ENCODE measurements around the gene TMEM167A. TPM values are rescaled to one million over a fixed set of nuclear protein-coding genes. Genes with fewer than 3 reads are reported as not detected.
A peak's percentile ranks its signal among the peaks of the same experiment; 100 is the strongest.

The TMEM167A gene, protein sequence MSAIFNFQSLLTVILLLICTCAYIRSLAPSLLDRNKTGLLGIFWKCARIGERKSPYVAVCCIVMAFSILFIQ
- 38.3 TPM for total RNA-seq

- Histone ChIP-seq H3K4me1 (peaks cover 0 to 17% of the 10 kb centered on the region in 2 donors), H3K27ac (peak within 1 kb of the TSS; percentile 89 to 90), H3K9me3 (no peaks in the 10 kb centered on the region), H3K27me3 (no peaks in the 10 kb centered on the region), H3K4me3 (peak within 1 kb of the TSS; percentile 86 to 94), H3K36me3 (no peaks in the 10 kb centered on the region)
- peak; percentile 94 to 98 for DNase-seq (ENCODE audit: low spot score in 2 of 2)
- TF ChIP-seq CTCF (IDR thresholded peaks at IDR 0.05) = no peak
- intact Hi-C loops (cut with DNase I) = loop anchor here (1.0 to 5.0 kb wide), 5 partner anchors 20 to 726 kb away; no protein-coding TSS in a partner anchor
Observed at GRCh38 chr5:83076742-83077661, at the start of gene TMEM167A, which contains the start of gene XRCC4. Gene TMEM167A, minus strand, starts transcription at chr5:83077394. Its CDS starts 71 bp downstream, at chr5:83077323. Gene XRCC4, plus strand, starts transcription at chr5:83077547. Its CDS starts 27,373 bp downstream, at chr5:83104920.

GRCh38 chr5:83126501-83126900 lies 49.3 kb upstream of the TMEM167A start:
- Histone ChIP-seq H3K27me3 (no peaks in the 10 kb centered on the region), H3K4me1 (no peaks in the 10 kb centered on the region), H3K36me3 (no peaks in the 10 kb centered on the region), H3K4me3 (no peak overlapping the region), H3K9me3 (no peaks in the 10 kb centered on the region), H3K27ac (no peak overlapping the region)
- intact Hi-C loops (cut with DNase I) = no loop called here
- no peak for DNase-seq (ENCODE audit: low spot score in 2 of 2)
- TF ChIP-seq CTCF (IDR thresholded peaks at IDR 0.05) = no peak

DNA sequence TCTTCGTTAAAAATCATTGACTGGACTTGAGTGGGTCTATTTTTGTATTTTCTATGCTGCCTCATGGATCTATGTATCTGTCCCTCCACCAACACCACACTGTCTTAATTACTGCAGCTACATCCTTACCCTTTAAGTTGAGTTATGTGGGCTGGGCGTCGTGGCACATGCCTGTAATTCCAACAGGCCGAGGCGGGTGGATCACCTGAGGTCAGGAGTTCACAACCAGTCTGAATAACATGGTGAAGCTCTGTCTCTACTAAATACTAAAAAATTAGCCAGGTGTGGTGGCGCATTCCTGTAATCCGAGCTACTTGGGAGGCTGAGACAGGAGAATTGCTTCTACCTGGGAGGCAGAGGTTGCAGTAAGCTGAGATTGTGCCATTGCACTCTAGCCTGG lies 48.4 kb upstream of the TMEM167A start:
- no peak overlapping the region for H3K4me3 ChIP-seq
- DNase-seq (ENCODE audit: low spot score in 2 of 2) = no peak
- intact Hi-C loops (cut with DNase I) = no loop called here
- no peaks in the 10 kb centered on the region for H3K9me3 ChIP-seq
- no peak overlapping the region for H3K27ac ChIP-seq
- TF ChIP-seq CTCF (IDR thresholded peaks at IDR 0.05) = no peak
- no peaks in the 10 kb centered on the region for H3K27me3 ChIP-seq
- H3K36me3 ChIP-seq = no peaks in the 10 kb centered on the region
- H3K4me1 ChIP-seq = no peaks in the 10 kb centered on the region

- Histone ChIP-seq H3K27me3 (no peaks in the 10 kb centered on the region), H3K4me1 (no peaks in the 10 kb centered on the region), H3K4me3 (no peak overlapping the region), H3K27ac (no peak overlapping the region), H3K36me3 (no peaks in the 10 kb centered on the region), H3K9me3 (no peaks in the 10 kb centered on the region)
- intact Hi-C loops (cut with DNase I) = no loop called here
- no peak for DNase-seq (ENCODE audit: low spot score in 2 of 2)
- TF ChIP-seq CTCF (IDR thresholded peaks at IDR 0.05) = no peak
Observed at GRCh38 chr5:83124593-83124992, 47.4 kb upstream of the TMEM167A start.

DNA sequence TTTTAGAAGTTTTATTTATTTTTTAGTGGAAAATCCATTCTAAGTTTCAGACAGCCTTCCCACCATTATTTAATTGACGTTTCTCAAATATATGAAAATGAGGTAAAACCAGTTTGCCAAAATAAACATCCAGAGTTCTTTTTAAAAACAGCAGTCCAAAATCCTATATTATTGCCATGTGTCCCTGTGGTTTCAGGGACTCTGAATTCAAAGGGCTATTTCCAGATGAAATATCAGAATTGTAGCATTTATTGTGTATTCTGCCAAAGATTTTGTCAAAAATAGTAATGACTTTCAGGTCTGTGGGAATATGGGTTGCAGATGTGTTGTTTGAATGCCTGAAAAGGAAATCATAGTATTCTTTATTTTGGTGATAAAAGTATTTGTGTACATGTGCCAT lies 41.8 kb upstream of the TMEM167A start:
- no peak for TF ChIP-seq CTCF (IDR thresholded peaks at IDR 0.05)
- no peaks in the 10 kb centered on the region for H3K4me1 ChIP-seq
- intact Hi-C loops (cut with DNase I) = no loop called here

More for the DNA sequence above, 41.8 kb upstream of the TMEM167A start:
- Histone ChIP-seq H3K27ac (no peak overlapping the region), H3K27me3 (no peaks in the 10 kb centered on the region), H3K36me3 (no peaks in the 10 kb centered on the region), H3K9me3 (no peaks in the 10 kb centered on the region), H3K4me3 (no peak overlapping the region)
- no peak for DNase-seq (ENCODE audit: low spot score in 2 of 2)

Measured in ascending aorta (tissue), 2 donors.